Ascending aorta (tissue), 2 donors: ENCODE results near the gene CLCN2. TPM values are rescaled to one million over a fixed set of nuclear protein-coding genes. Genes with fewer than 3 reads are reported as not detected.

Experiments
- DNase-seq, 2 donors: peaks; one replicate each; pipeline ENCODE4 v3.0.0-alpha.2; 2019; ENCODE audit warnings: low spot score in 2 of 2
- H3K27ac ChIP-seq, 2 donors: fragments of 200-600 bp; sonication (generic); one replicate each; pipeline ENCODE4 v1.5.1; 2016 to 2017; ENCODE audit warnings: mild to moderate bottlenecking in 1 of 2
- H3K27me3 ChIP-seq: fragments of 200-600 bp; sonication (generic); one replicate; pipeline ENCODE4 v1.5.1; 2017
- H3K36me3 ChIP-seq, 2 donors: fragments of 200-600 bp; sonication (generic); one replicate each; pipeline ENCODE4 v1.5.1; 2016
- H3K4me1 ChIP-seq, 2 donors: fragments of 200-600 bp; sonication (generic); one replicate each; pipeline ENCODE4 v1.5.1; 2016 to 2017; ENCODE audit warnings: mild to moderate bottlenecking in 1 of 2
- H3K4me3 ChIP-seq, 2 donors: fragments of 200-600 bp; sonication (generic); one replicate each; pipeline ENCODE4 v1.5.1; 2016 to 2017; ENCODE audit warnings: mild to moderate bottlenecking in 1 of 2
- H3K9me3 ChIP-seq, 2 donors: fragments of 200-600 bp; sonication (generic); one replicate each; pipeline ENCODE4 v1.5.1; 2016
- CTCF ChIP-seq, 3 experiments: fragments of 200-600 bp in 2 of 3; fragments of 450-650 bp in 1 of 3; sonication (generic) in 2 of 3; IDR thresholded peaks; one replicate each; pipeline ENCODE4 v1.5.1; 2016 to 2019; ENCODE audit warnings: antibody characterized with exemption in 3 of 3, mild to moderate bottlenecking in 1 of 3, moderate library complexity in 1 of 3
- intact Hi-C: fragments of 100-400 bp; cut with DNase I; formaldehyde crosslinking; loops from one replicate; pipeline ENCODE4 v1.15.1; 2023
- total RNA-seq: library from RNA; depleted of rRNA; stranded (reverse); fragments of >200 nt; gene quantifications from one replicate; pipeline ENCODE4 v1.1.0, GENCODE V29; 2016

CLCN2 gene
- total RNA-seq, 1 donor from 2014 or later, result 31.2 TPM

DNA sequence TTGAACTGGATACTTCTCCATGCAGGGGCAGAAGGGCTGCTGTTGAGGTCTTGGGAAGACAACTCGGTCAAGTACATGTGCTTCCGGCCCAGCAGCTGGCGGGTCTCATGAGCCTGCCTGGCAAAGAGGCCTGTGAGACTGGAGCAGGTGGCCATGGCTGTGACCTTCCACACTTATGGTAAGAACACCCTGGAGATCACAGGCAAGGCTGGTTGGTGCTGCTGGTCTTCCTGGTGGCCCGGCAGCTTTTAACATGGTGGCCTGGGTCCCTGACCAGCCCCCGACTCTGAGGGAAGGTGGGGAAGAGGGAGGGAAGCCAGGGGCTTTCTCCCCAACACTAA, 33.9 kb upstream of the CLCN2 start:
- H3K4me1 ChIP-seq, result no peaks in the 10 kb centered on the region
- H3K9me3 ChIP-seq, result no peaks in the 10 kb centered on the region
- H3K27me3 ChIP-seq, result no peaks in the 10 kb centered on the region
- H3K27ac ChIP-seq, result no peak overlapping the region
- intact Hi-C loops, result no loop called here
- H3K4me3 ChIP-seq, result no peak overlapping the region
- no peaks in the 10 kb centered on the region for H3K36me3 ChIP-seq
- no peak for DNase-seq
- no peak for TF ChIP-seq CTCF (IDR thresholded peaks at IDR 0.05)

DNA sequence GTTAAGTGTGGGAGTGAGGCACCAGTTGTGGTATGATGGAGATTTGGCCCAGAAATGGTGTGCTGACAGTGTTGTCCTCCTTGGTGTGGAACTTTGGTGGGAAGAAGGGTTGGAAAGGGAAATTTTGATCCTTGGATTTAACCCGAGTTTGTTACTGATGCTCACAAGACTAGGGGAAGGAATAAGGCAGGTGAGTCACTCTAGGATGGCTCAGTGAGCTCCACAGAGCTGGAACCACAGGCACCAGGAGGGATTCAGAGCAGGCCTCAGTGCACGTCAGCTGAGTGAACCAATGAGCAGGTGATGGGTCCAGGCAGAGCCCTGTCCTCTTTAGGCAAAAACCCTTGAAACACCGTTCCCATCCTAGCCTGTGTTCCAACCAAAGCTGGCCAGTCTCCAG, 29.9 kb upstream of the CLCN2 start:
- no peak for DNase-seq
- Histone ChIP-seq H3K4me3 (no peak overlapping the region), H3K27me3 (no peaks in the 10 kb centered on the region), H3K27ac (no peak overlapping the region), H3K36me3 (no peaks in the 10 kb centered on the region), H3K4me1 (no peaks in the 10 kb centered on the region), H3K9me3 (no peaks in the 10 kb centered on the region)
- no peak for TF ChIP-seq CTCF (IDR thresholded peaks at IDR 0.05)
- intact Hi-C loops, result no loop called here

DNA sequence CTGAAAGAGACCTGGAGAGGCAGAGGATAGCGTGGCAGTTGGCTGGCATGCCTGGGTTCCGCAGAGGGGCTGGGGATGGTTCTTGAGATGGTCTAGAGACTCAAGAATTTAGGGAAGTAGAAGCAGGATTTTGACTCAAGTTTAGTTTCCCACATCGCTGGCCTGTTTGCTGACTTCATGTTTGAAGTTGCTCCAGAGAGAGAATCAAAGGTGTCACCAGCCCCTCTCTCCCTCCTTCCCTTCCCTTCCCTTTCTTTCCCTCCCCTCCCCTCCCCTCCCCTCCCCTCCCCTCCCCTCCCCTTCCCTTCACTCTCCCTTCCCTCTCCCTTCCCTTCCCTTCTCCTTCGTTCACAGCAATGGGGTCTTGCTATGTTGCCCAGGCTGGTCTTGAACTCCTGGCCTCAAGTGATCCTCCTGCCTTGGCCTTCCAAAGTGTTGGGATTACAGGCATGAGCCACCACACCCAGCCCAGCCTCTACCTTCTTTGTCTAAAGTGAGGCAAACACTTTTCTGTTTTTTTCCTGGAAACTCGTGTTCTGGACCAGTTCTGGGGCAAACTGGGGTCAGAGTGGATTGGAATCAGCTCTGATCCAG, 28.6 kb upstream of the CLCN2 start:
- intact Hi-C loops, result no loop called here
- Histone ChIP-seq H3K27ac (no peak overlapping the region), H3K36me3 (no peaks in the 10 kb centered on the region), H3K4me3 (no peak overlapping the region), H3K27me3 (no peaks in the 10 kb centered on the region), H3K9me3 (no peaks in the 10 kb centered on the region), H3K4me1 (no peaks in the 10 kb centered on the region)
- no peak for TF ChIP-seq CTCF (IDR thresholded peaks at IDR 0.05)
- no peak for DNase-seq

GRCh38 chr3:184389384-184389783, 28.0 kb upstream of the CLCN2 start:
- no peaks in the 10 kb centered on the region for H3K9me3 ChIP-seq
- no peak overlapping the region for H3K27ac ChIP-seq
- TF ChIP-seq CTCF (IDR thresholded peaks at IDR 0.05), result no peak
- intact Hi-C loops, result no loop called here
- H3K4me1 ChIP-seq, result no peaks in the 10 kb centered on the region
- DNase-seq, result no peak
- H3K4me3 ChIP-seq, result no peak overlapping the region
- no peaks in the 10 kb centered on the region for H3K27me3 ChIP-seq
- no peaks in the 10 kb centered on the region for H3K36me3 ChIP-seq

GRCh38 chr3:184388936-184389230, 27.5 kb upstream of the CLCN2 start:
- intact Hi-C loops, result no loop called here
- H3K27me3 ChIP-seq, result no peaks in the 10 kb centered on the region
- H3K9me3 ChIP-seq, result no peaks in the 10 kb centered on the region
- DNase-seq, result no peak
- TF ChIP-seq CTCF (IDR thresholded peaks at IDR 0.05), result no peak
- no peak overlapping the region for H3K4me3 ChIP-seq
- no peaks in the 10 kb centered on the region for H3K36me3 ChIP-seq
- H3K4me1 ChIP-seq, result no peaks in the 10 kb centered on the region
- H3K27ac ChIP-seq, result no peak overlapping the region
